HepG2 (cell line): ENCODE results near the gene IRF7. TPM values are rescaled to one million over a fixed set of nuclear protein-coding genes. Genes with fewer than 3 reads are reported as not detected.

ENCODE experiments used
- ATF7-NPFF ChIP-seq: sonication (generic); formaldehyde crosslinking; IDR thresholded peaks from 2 replicates; pipeline ENCODE4 v1.8.1; 2023; ENCODE audit warnings: mild to moderate bottlenecking, low read depth, missing genetic modification reagents, moderate library complexity
- DNMT3B ChIP-seq: conservative IDR thresholded peaks from 2 replicates; pipeline ENCODE4 v1.6.1; 2016; ENCODE audit warnings: missing biosample characterization, control low read depth
- GLI4 ChIP-seq: sonication (generic); formaldehyde crosslinking; IDR thresholded peaks from 2 replicates; pipeline ENCODE4 v1.5.1; 2020; ENCODE audit warnings: missing genetic modification reagents, mild to moderate bottlenecking, moderate library complexity, borderline replicate concordance
- HDAC6 ChIP-seq: fragments of 200-600 bp; sonication (generic); IDR thresholded peaks from 2 replicates; pipeline ENCODE4 v1.7.0; 2017; ENCODE audit warnings: mild to moderate bottlenecking, antibody characterized with exemption, low read length, low read depth
- HMG20B ChIP-seq: conservative IDR thresholded peaks from 2 replicates; pipeline ENCODE4 v1.6.1; 2016; ENCODE audit warnings: missing genetic modification reagents, missing compliant biosample characterization
- MIXL1 ChIP-seq: IDR thresholded peaks from 2 replicates; pipeline ENCODE4 v1.6.1; 2016
- RCOR2 ChIP-seq: IDR thresholded peaks from 2 replicates; pipeline ENCODE4 v1.6.1; 2016; ENCODE audit warnings: missing biosample characterization, missing genetic modification reagents
- REXO4 ChIP-seq: sonication (generic); formaldehyde crosslinking; IDR thresholded peaks from 2 replicates; pipeline ENCODE4 v1.8.0; 2022; ENCODE audit warnings: missing genetic modification reagents, mild to moderate bottlenecking, borderline replicate concordance
- SMAD9 ChIP-seq: sonication (generic); formaldehyde crosslinking; IDR thresholded peaks from 2 replicates; pipeline ENCODE4 v1.5.1; 2020; ENCODE audit warnings: mild to moderate bottlenecking, missing genetic modification reagents
- TARDBP ChIP-seq: sonication (generic); formaldehyde crosslinking; IDR thresholded peaks from 2 replicates; pipeline ENCODE4 v1.8.0; 2022; ENCODE audit warnings: mild to moderate bottlenecking, missing genetic modification reagents
- TOPORS ChIP-seq: sonication (generic); formaldehyde crosslinking; IDR thresholded peaks from 2 replicates; pipeline ENCODE4 v1.8.0; 2023; ENCODE audit warnings: mild to moderate bottlenecking, missing genetic modification reagents
- U2AF1 ChIP-seq: fragments of 200-400 bp; formaldehyde crosslinking; optimal IDR thresholded peaks from 2 replicates; pipeline ENCODE3; 2017; ENCODE audit warnings: mild to moderate bottlenecking, low read depth, low read length
- ZFP36 ChIP-seq: fragments of 150-350 bp; IDR thresholded peaks from 2 replicates; pipeline ENCODE4 v1.6.1; 2018; ENCODE audit warnings: borderline replicate concordance, low read length, low read depth; ENCODE audit not compliant: partially characterized antibody
- ZFP62 ChIP-seq: sonication (generic); formaldehyde crosslinking; IDR thresholded peaks from 2 replicates; pipeline ENCODE4 v1.4.0; 2020; ENCODE audit warnings: missing genetic modification reagents
- ZNF577 ChIP-seq: sonication (generic); formaldehyde crosslinking; IDR thresholded peaks from 2 replicates; pipeline ENCODE4 v1.4.0; 2020; ENCODE audit warnings: mild to moderate bottlenecking, low read depth, missing genetic modification reagents, borderline replicate concordance
- ZNF766 ChIP-seq: sonication (generic); formaldehyde crosslinking; IDR thresholded peaks from 2 replicates; pipeline ENCODE4 v1.5.0; 2020; ENCODE audit warnings: missing genetic modification reagents, borderline replicate concordance
- ZNF772 ChIP-seq: sonication (generic); formaldehyde crosslinking; IDR thresholded peaks from 2 replicates; pipeline ENCODE4 v1.5.0; 2020; ENCODE audit warnings: mild to moderate bottlenecking, missing genetic modification reagents
- polyA plus RNA-seq, 8 experiments: library from polyadenylated mRNA; depleted of rRNA in 3 of 8; stranded (reverse) in 7 of 8; unstranded in 1 of 8; fragments of >200 nt; fragmentation: Illumina TruSeq in 4 of 8; extraction: Trizol in 4 of 8; gene quantifications; 2 replicates each; pipeline versions ENCODE4 v1.2.1 to v1.2.3, GENCODE V29; 2011 to 2016; ENCODE audit warnings: low read depth in 4 of 8, missing spikeins in 1 of 8, mixed read lengths in 1 of 8; ENCODE audit not compliant: insufficient read depth in 1 of 8
- total RNA-seq, 5 experiments: library from RNA; depleted of rRNA; stranded (reverse); fragments of >200 nt; fragmentation: Illumina TruSeq; extraction: Trizol; gene quantifications; 2 replicates each; pipeline ENCODE4 v1.2.3, GENCODE V29; 2016; ENCODE audit warnings: low read depth in 1 of 5
- TF ChIP-seq, protein P1 (sequence below): sonication (generic); formaldehyde crosslinking; IDR thresholded peaks from 2 replicates; pipeline ENCODE4 v1.5.1; 2020; ENCODE audit warnings: mild to moderate bottlenecking, missing genetic modification reagents
- TF ChIP-seq, protein P2 (sequence below): sonication (generic); formaldehyde crosslinking; IDR thresholded peaks from 2 replicates; pipeline ENCODE4 v1.5.0; 2020; ENCODE audit warnings: mild to moderate bottlenecking, missing genetic modification reagents, borderline replicate concordance
- TF ChIP-seq, protein P3 (sequence below): IDR thresholded peaks from 2 replicates; pipeline ENCODE4 v1.6.1; 2018; ENCODE audit warnings: missing genetic modification reagents
- TF ChIP-seq, protein P4 (sequence below): sonication (generic); formaldehyde crosslinking; conservative IDR thresholded peaks from 2 replicates; pipeline ENCODE4 v1.8.0; 2022; ENCODE audit warnings: low read depth, missing genetic modification reagents
- TF ChIP-seq, protein P5 (sequence below): sonication (generic); formaldehyde crosslinking; IDR thresholded peaks from 2 replicates; pipeline ENCODE4 v1.9.0; 2021; ENCODE audit warnings: missing genetic modification reagents, borderline replicate concordance

The IRF7 gene
- total and polyA plus RNA-seq, 2 of the 13 experiments (the other 11 are each of a cell fraction or from before 2014, with no cell fraction given): not detected

DNA sequence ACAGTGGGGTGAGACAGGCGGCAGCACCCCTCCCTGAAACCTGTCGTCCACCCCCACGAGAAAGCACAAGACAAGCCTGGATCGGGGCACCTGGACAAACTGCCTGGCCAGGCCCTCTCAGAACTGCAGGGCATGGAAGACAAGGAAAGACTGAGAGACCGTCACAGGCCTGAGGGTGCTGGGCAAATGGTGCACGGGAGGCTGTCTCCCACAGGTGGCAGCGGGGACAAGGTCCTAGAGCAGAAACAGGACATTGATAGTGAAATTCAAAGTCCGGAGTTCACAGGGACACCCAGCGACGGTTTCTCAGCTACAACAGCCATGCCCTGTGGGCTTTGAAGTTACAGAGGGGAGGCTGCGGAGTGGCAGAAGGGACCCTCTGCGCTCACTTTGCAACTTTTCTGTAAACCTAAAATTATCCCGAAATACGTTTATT, 42.0 kb upstream of the IRF7 start (continued):
- TF ChIP-seq, protein P1, sequence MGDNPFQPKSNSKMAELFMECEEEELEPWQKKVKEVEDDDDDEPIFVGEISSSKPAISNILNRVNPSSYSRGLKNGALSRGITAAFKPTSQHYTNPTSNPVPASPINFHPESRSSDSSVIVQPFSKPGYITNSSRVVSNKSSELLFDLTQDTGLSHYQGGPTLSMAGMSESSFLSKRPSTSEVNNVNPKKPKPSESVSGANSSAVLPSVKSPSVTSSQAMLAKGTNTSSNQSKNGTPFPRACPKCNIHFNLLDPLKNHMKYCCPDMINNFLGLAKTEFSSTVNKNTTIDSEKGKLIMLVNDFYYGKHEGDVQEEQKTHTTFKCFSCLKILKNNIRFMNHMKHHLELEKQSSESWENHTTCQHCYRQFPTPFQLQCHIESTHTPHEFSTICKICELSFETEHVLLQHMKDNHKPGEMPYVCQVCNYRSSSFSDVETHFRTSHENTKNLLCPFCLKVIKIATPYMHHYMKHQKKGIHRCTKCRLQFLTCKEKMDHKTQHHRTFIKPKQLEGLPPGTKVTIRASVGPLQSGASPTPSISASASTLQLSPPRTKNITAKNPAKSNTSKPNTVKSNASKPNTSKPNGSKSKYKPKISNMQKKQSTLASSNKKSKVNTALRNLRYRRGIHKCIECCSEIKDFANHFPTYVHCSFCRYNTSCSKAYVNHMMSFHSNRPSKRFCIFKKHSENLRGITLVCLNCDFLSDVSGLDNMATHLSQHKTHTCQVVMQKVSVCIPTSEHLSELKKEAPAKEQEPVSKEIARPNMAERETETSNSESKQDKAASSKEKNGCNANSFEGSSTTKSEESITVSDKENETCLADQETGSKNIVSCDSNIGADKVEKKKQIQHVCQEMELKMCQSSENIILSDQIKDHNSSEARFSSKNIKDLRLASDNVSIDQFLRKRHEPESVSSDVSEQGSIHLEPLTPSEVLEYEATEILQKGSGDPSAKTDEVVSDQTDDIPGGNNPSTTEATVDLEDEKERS: no peak
- no peak for TF ChIP-seq TOPORS (CRISPR knock-in tag)
- no peak for TF ChIP-seq GLI4 (CRISPR knock-in tag)
- TF ChIP-seq ZNF766 (CRISPR knock-in tag): no peak
- TF ChIP-seq RCOR2 (CRISPR knock-in tag): no peak
- TF ChIP-seq, protein P2, sequence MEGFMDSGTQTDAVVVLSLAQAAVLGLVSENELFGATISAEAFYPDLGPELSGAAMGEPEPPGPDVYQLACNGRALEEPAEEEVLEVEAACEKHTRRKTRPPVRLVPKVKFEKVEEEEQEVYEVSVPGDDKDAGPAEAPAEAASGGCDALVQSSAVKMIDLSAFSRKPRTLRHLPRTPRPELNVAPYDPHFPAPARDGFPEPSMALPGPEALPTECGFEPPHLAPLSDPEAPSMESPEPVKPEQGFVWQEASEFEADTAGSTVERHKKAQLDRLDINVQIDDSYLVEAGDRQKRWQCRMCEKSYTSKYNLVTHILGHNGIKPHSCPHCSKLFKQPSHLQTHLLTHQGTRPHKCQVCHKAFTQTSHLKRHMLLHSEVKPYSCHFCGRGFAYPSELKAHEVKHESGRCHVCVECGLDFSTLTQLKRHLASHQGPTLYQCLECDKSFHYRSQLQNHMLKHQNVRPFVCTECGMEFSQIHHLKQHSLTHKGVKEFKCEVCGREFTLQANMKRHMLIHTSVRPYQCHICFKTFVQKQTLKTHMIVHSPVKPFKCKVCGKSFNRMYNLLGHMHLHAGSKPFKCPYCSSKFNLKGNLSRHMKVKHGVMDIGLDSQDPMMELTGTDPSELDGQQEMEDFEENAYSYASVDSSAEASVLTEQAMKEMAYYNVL (CRISPR knock-in tag): no peak
- TF ChIP-seq, protein P3, sequence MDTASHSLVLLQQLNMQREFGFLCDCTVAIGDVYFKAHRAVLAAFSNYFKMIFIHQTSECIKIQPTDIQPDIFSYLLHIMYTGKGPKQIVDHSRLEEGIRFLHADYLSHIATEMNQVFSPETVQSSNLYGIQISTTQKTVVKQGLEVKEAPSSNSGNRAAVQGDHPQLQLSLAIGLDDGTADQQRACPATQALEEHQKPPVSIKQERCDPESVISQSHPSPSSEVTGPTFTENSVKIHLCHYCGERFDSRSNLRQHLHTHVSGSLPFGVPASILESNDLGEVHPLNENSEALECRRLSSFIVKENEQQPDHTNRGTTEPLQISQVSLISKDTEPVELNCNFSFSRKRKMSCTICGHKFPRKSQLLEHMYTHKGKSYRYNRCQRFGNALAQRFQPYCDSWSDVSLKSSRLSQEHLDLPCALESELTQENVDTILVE (CRISPR knock-in tag): no peak
- TF ChIP-seq U2AF1: no peak
- TF ChIP-seq ZNF772 (CRISPR knock-in tag): no peak
- TF ChIP-seq ZFP36: no peak
- TF ChIP-seq, protein P4, sequence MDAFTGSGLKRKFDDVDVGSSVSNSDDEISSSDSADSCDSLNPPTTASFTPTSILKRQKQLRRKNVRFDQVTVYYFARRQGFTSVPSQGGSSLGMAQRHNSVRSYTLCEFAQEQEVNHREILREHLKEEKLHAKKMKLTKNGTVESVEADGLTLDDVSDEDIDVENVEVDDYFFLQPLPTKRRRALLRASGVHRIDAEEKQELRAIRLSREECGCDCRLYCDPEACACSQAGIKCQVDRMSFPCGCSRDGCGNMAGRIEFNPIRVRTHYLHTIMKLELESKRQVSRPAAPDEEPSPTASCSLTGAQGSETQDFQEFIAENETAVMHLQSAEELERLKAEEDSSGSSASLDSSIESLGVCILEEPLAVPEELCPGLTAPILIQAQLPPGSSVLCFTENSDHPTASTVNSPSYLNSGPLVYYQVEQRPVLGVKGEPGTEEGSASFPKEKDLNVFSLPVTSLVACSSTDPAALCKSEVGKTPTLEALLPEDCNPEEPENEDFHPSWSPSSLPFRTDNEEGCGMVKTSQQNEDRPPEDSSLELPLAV (CRISPR knock-in tag): no peak
- TF ChIP-seq SMAD9 (CRISPR knock-in tag): no peak
- TF ChIP-seq TARDBP (CRISPR knock-in tag): no peak
- no peak for TF ChIP-seq ATF7-NPFF (CRISPR knock-in tag)
- TF ChIP-seq ZFP62 (CRISPR knock-in tag): no peak
- TF ChIP-seq ZNF577: no peak
- TF ChIP-seq MIXL1: no peak
- TF ChIP-seq, protein P5, sequence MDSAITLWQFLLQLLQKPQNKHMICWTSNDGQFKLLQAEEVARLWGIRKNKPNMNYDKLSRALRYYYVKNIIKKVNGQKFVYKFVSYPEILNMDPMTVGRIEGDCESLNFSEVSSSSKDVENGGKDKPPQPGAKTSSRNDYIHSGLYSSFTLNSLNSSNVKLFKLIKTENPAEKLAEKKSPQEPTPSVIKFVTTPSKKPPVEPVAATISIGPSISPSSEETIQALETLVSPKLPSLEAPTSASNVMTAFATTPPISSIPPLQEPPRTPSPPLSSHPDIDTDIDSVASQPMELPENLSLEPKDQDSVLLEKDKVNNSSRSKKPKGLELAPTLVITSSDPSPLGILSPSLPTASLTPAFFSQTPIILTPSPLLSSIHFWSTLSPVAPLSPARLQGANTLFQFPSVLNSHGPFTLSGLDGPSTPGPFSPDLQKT (CRISPR knock-in tag): no peak
- no peak for TF ChIP-seq DNMT3B
- no peak for TF ChIP-seq HDAC6
- TF ChIP-seq HMG20B (CRISPR knock-in tag): no peak
- TF ChIP-seq REXO4 (CRISPR knock-in tag): no peak
